SK-N-SH (cell line): ENCODE results near the gene GNG14.

Experiments used
- FOXM1 ChIP-seq: IDR thresholded peaks from 2 replicates; pipeline ENCODE4 v1.4.0; 2012; ENCODE audit warnings: low read depth, mild to moderate bottlenecking
- TF ChIP-seq, protein P1 (sequence below): fragments of 200-600 bp; sonication (generic); IDR thresholded peaks from 2 replicates; pipeline ENCODE4 v1.6.1; 2017; ENCODE audit warnings: antibody characterized with exemption, mild to moderate bottlenecking, moderate library complexity

- TF ChIP-seq FOXM1 = no peak
- TF ChIP-seq, protein P1, sequence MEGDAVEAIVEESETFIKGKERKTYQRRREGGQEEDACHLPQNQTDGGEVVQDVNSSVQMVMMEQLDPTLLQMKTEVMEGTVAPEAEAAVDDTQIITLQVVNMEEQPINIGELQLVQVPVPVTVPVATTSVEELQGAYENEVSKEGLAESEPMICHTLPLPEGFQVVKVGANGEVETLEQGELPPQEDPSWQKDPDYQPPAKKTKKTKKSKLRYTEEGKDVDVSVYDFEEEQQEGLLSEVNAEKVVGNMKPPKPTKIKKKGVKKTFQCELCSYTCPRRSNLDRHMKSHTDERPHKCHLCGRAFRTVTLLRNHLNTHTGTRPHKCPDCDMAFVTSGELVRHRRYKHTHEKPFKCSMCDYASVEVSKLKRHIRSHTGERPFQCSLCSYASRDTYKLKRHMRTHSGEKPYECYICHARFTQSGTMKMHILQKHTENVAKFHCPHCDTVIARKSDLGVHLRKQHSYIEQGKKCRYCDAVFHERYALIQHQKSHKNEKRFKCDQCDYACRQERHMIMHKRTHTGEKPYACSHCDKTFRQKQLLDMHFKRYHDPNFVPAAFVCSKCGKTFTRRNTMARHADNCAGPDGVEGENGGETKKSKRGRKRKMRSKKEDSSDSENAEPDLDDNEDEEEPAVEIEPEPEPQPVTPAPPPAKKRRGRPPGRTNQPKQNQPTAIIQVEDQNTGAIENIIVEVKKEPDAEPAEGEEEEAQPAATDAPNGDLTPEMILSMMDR = no peak
Measured at GRCh38 chr19:12720296-12720695, 32.5 kb downstream of the GNG14 start.
